Left ventricle myocardium inferior (tissue), 1 donor: Measurements from ENCODE around the gene SEC61A1. TPM values are rescaled to one million over a fixed set of nuclear protein-coding genes. Genes with fewer than 3 reads are reported as not detected.

Experiments used
- DNase-seq: peaks from one replicate; pipeline ENCODE4 v3.0.0-alpha.2; 2020
- H3K27ac ChIP-seq: fragments of 200-600 bp; replicated peaks from 2 replicates; pipeline ENCODE4 v1.8.0; 2021
- H3K27me3 ChIP-seq: fragments of 200-600 bp; 2 replicates; pipeline ENCODE4 v1.8.0; 2021; ENCODE audit warnings: low read depth
- H3K36me3 ChIP-seq: fragments of 200-600 bp; 2 replicates; pipeline ENCODE4 v1.8.0; 2021
- H3K4me1 ChIP-seq: fragments of 200-600 bp; 2 replicates; pipeline ENCODE4 v1.8.0; 2021
- H3K4me3 ChIP-seq: fragments of 200-600 bp; 2 replicates; pipeline ENCODE4 v1.8.0; 2021; ENCODE audit warnings: mild to moderate bottlenecking, moderate library complexity
- H3K9me3 ChIP-seq: fragments of 200-600 bp; replicated peaks from 2 replicates; pipeline ENCODE4 v1.8.0; 2021
- intact Hi-C: fragments of 100-400 bp; cut with micrococcal nuclease; formaldehyde crosslinking; loops from one replicate; pipeline ENCODE4 v1.11.0; 2022
- total RNA-seq: library from RNA; stranded (reverse); fragmentation: NEBNext Ultra II Directional; extraction: Animal tissue kit (Norgen Biotek cat#: 25700); gene quantifications from one replicate; pipeline ENCODE4 v1.2.1, GENCODE V29; 2021
- TF ChIP-seq, protein P1 (sequence below): fragments of 200-600 bp; IDR thresholded peaks from 2 replicates; pipeline ENCODE4 v1.8.0; 2021; ENCODE audit warnings: antibody characterized with exemption, mild to moderate bottlenecking, borderline replicate concordance
- donor health status: DM: no; HTN: yes; CAD: no; lungs with severe emphysema.

SEC61A1 gene
- total RNA-seq, 1 donor from 2014 or later, result 65.8 TPM

DNA sequence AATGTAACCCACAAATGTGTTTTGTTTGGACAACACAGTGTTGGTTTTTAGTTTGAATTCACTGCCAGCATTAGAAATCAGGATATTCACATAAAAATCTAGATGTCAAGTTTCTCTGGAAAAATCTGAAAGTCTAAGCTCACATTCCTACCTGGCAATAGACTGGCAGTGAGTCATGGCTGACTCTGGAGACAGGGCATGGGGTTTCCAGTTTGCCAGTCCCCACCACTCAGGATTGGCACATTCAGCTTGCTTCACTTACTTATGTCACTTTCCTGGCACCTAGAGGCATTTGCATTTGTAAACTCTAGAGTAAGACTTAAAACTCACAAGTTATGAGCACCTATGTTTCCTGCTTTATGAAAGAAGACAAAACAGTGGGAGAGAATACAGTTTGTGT is 19.1 kb upstream of the SEC61A1 start:
- TF ChIP-seq, protein P1, sequence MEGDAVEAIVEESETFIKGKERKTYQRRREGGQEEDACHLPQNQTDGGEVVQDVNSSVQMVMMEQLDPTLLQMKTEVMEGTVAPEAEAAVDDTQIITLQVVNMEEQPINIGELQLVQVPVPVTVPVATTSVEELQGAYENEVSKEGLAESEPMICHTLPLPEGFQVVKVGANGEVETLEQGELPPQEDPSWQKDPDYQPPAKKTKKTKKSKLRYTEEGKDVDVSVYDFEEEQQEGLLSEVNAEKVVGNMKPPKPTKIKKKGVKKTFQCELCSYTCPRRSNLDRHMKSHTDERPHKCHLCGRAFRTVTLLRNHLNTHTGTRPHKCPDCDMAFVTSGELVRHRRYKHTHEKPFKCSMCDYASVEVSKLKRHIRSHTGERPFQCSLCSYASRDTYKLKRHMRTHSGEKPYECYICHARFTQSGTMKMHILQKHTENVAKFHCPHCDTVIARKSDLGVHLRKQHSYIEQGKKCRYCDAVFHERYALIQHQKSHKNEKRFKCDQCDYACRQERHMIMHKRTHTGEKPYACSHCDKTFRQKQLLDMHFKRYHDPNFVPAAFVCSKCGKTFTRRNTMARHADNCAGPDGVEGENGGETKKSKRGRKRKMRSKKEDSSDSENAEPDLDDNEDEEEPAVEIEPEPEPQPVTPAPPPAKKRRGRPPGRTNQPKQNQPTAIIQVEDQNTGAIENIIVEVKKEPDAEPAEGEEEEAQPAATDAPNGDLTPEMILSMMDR, result no peak
- Histone ChIP-seq H3K9me3 (no peaks in the 10 kb centered on the region), H3K27ac (no peak overlapping the region), H3K4me1 (no peaks in the 10 kb centered on the region), H3K4me3 (no peak overlapping the region), H3K36me3 (no peaks in the 10 kb centered on the region), H3K27me3 (peaks cover 4% of the 10 kb centered on the region)
- no peak for DNase-seq
- intact Hi-C loops, result no loop called here

DNA sequence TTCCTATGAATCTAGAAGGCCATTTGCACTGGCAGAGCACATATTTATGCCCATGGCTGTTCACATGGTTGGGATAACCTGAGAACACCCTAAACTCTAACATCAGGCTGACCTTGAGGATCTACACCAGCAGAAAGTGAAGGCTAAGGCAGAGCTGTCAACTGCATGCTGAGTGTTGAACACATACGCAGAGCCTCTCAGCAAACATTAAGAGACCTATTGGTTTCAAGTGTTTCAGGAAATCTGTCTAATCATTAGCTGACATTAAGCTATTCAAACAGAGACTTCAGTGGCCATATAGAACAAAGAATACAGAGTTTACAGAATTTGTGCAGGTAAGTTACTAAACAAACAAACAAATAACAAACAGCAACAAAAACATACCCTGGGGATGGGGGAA is 16.1 kb upstream of the SEC61A1 start:
- intact Hi-C loops, result no loop called here
- Histone ChIP-seq H3K4me1 (no peaks in the 10 kb centered on the region), H3K36me3 (no peaks in the 10 kb centered on the region), H3K27ac (no peak overlapping the region), H3K9me3 (no peaks in the 10 kb centered on the region), H3K27me3 (no peaks in the 10 kb centered on the region), H3K4me3 (no peak overlapping the region)
- DNase-seq, result no peak
- TF ChIP-seq, protein P1, result no peak

GRCh38 chr3:128040041-128040440 is 12.2 kb upstream of the SEC61A1 start:
- Histone ChIP-seq H3K27me3 (no peaks in the 10 kb centered on the region), H3K4me3 (no peak overlapping the region), H3K4me1 (no peaks in the 10 kb centered on the region), H3K36me3 (no peaks in the 10 kb centered on the region), H3K9me3 (no peaks in the 10 kb centered on the region), H3K27ac (no peak overlapping the region)
- intact Hi-C loops, result no loop called here
- DNase-seq, result no peak
- TF ChIP-seq, protein P1, result no peak

DNA sequence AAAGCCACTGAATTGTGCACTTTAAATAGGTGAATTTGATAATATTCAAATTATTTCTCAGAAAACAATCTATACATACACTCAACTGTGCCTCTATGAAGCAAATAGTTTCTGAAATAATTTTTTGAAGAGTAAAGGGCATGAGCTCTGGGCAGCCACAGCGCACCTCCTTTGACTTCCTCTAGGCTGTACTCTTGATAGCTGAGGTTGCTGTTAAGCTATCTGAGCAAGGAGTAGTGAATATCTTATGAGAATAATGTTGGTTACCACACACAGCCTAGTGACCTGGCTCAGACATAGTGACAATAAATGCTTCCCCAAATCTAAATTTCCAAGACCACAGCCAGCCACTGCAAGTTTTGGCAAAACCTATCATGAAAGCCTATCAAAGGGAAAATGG is 11.6 kb upstream of the SEC61A1 start:
- Histone ChIP-seq H3K9me3 (no peaks in the 10 kb centered on the region), H3K27me3 (no peaks in the 10 kb centered on the region), H3K4me3 (no peak overlapping the region), H3K4me1 (no peaks in the 10 kb centered on the region), H3K27ac (no peak overlapping the region), H3K36me3 (no peaks in the 10 kb centered on the region)
- no peak for DNase-seq
- TF ChIP-seq, protein P1, result no peak
- intact Hi-C loops, result no loop called here

DNA sequence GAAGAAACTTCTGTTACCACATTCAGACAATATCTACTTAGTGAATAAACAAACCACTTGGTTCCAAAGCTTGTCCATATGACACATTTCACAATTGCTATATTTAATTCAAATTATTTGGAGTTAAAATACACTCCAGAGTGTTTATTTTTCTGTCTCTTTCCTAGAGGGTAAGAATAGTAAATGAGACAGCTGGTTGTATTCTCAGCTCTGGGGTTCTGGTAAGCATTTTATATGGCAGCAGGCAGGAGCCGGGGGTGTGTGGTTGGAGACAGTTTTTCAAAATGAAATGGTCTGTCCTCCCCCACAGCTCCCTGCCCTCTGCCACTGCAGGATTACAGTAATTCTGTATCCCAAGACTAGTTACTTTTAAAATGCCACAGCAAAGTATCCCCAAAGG is 10.9 kb upstream of the SEC61A1 start:
- no peaks in the 10 kb centered on the region for H3K36me3 ChIP-seq
- intact Hi-C loops, result no loop called here
- no peak overlapping the region for H3K4me3 ChIP-seq
- H3K4me1 ChIP-seq, result no peaks in the 10 kb centered on the region
- TF ChIP-seq, protein P1, result no peak
- no peak overlapping the region for H3K27ac ChIP-seq
- no peaks in the 10 kb centered on the region for H3K9me3 ChIP-seq
- H3K27me3 ChIP-seq, result no peaks in the 10 kb centered on the region
- DNase-seq, result no peak

- TF ChIP-seq, protein P1, result no peak
- intact Hi-C loops, result no loop called here
- DNase-seq, result no peak
Observed at GRCh38 chr3:128050597-128050996, 1.6 kb upstream of the SEC61A1 start.

More at GRCh38 chr3:128050597-128050996, 1.6 kb upstream of the SEC61A1 start:
- no peak overlapping the region for H3K4me3 ChIP-seq
- no peak overlapping the region for H3K27ac ChIP-seq
- peaks cover 45% of the 10 kb centered on the region for H3K4me1 ChIP-seq
- H3K27me3 ChIP-seq, result no peaks in the 10 kb centered on the region
- H3K36me3 ChIP-seq, result peaks cover 10% of the 10 kb centered on the region
- H3K9me3 ChIP-seq, result no peaks in the 10 kb centered on the region
